HepG2 (cell line): ENCODE data around the gene EMC9. TPM values are rescaled to one million over a fixed set of nuclear protein-coding genes. Genes with fewer than 3 reads are reported as not detected.

Experiments used
- HMGA1 ChIP-seq: sonication (generic); formaldehyde crosslinking; conservative IDR thresholded peaks from 2 replicates; pipeline ENCODE4 v1.4.0; 2020; ENCODE audit warnings: missing genetic modification reagents
- IKZF1 ChIP-seq: fragments of 450-650 bp; IDR thresholded peaks from 2 replicates; pipeline ENCODE4 v1.7.1; 2016
- RORA ChIP-seq: sonication (generic); formaldehyde crosslinking; IDR thresholded peaks from 2 replicates; pipeline ENCODE4 v1.5.0; 2020; ENCODE audit warnings: mild to moderate bottlenecking, missing genetic modification reagents, moderate library complexity
- SP140L ChIP-seq: sonication (generic); formaldehyde crosslinking; IDR thresholded peaks from 2 replicates; pipeline ENCODE4 v1.4.0; 2020; ENCODE audit warnings: missing genetic modification reagents, borderline replicate concordance
- SP2 ChIP-seq: sonication (generic); formaldehyde crosslinking; IDR thresholded peaks from 2 replicates; pipeline ENCODE4 v1.5.1; 2020; ENCODE audit warnings: mild to moderate bottlenecking, missing genetic modification reagents
- polyA plus RNA-seq, 8 experiments: library from polyadenylated mRNA; depleted of rRNA in 3 of 8; stranded (reverse) in 7 of 8; unstranded in 1 of 8; fragments of >200 nt; fragmentation: Illumina TruSeq in 4 of 8; extraction: Trizol in 4 of 8; gene quantifications; 2 replicates each; pipeline versions ENCODE4 v1.2.1 to v1.2.3, GENCODE V29; 2011 to 2016; ENCODE audit warnings: low read depth in 4 of 8, missing spikeins in 1 of 8, mixed read lengths in 1 of 8; ENCODE audit not compliant: insufficient read depth in 1 of 8
- total RNA-seq, 5 experiments: library from RNA; depleted of rRNA; stranded (reverse); fragments of >200 nt; fragmentation: Illumina TruSeq; extraction: Trizol; gene quantifications; 2 replicates each; pipeline ENCODE4 v1.2.3, GENCODE V29; 2016; ENCODE audit warnings: low read depth in 1 of 5
- TF ChIP-seq, protein P1 (sequence below): sonication (generic); formaldehyde crosslinking; IDR thresholded peaks from 2 replicates; pipeline ENCODE4 v1.4.0; 2020; ENCODE audit warnings: missing genetic modification reagents, borderline replicate concordance
- TF ChIP-seq, protein P2 (sequence below): sonication (generic); formaldehyde crosslinking; IDR thresholded peaks from 2 replicates; pipeline ENCODE4; 2020; ENCODE audit warnings: missing genetic modification reagents, mild to moderate bottlenecking, borderline replicate concordance
- TF ChIP-seq, protein P3 (sequence below): sonication (generic); formaldehyde crosslinking; IDR thresholded peaks from 2 replicates; pipeline ENCODE4 v1.4.0; 2020; ENCODE audit warnings: missing genetic modification reagents
- TF ChIP-seq, protein P4 (sequence below): sonication (generic); formaldehyde crosslinking; IDR thresholded peaks from 2 replicates; pipeline ENCODE4 v1.4.0; 2020; ENCODE audit warnings: missing genetic modification reagents, mild to moderate bottlenecking, borderline replicate concordance
- TF ChIP-seq, protein P5 (sequence below): sonication (generic); formaldehyde crosslinking; IDR thresholded peaks from 2 replicates; pipeline ENCODE4 v1.8.0; 2022; ENCODE audit warnings: mild to moderate bottlenecking, missing genetic modification reagents
- TF ChIP-seq, protein P6 (sequence below): IDR thresholded peaks from 2 replicates; pipeline ENCODE4 v1.6.1; 2016; ENCODE audit warnings: missing biosample characterization, missing genetic modification reagents, low read depth

The EMC9 gene
- total and polyA plus RNA-seq, 2 of the 13 experiments (the other 11 are each of a cell fraction or from before 2014, with no cell fraction given), result 60.5 to 78.7 TPM

DNA sequence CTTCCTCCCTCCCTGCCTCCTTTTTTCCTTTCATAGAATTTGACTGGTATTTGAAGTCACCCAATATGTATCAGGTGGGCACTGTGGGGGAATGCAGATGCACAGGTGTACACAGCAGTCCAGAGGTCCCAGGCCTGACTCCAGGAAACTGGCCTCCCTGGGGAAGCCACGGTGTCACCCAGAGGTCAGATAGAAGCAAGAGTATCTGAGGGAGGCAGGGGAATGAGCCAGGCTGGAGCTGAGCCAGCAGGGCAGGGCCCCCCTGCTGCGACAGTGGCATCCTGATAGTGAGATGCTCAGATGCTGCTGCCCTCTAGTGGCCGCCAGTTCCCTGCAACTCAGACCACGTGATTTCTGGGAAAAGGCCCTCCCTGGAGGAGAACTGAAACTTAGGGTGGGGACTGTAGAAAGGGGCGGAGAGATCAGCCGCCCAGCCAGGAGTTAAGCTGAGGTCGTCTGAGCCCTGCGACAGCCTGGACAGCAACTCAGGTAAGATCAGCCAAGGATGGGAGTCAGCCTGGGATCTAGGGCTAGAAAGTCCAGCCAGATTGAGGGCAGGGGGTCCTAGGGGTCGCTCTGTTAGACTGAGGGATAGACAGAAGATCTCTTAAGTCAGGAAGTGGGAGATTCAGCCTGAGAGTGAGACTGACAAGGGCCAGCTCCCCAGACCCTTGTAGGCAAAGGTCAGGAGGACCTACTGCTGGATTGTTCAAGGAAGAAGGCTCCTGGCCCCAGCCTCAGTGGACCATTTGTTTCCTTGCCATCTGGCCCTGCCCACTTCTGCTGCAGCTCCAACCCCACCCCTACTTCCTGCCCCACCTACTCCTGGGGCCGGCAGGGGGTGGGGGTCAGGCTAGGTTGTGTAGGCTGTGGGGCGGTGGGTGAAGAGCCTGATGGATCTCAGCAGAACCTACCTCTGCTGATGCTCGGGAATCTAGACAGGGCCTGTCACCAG, 19.7 kb upstream of the EMC9 start, which contains the start of gene IRF9 (continued):
- TF ChIP-seq, protein P1, sequence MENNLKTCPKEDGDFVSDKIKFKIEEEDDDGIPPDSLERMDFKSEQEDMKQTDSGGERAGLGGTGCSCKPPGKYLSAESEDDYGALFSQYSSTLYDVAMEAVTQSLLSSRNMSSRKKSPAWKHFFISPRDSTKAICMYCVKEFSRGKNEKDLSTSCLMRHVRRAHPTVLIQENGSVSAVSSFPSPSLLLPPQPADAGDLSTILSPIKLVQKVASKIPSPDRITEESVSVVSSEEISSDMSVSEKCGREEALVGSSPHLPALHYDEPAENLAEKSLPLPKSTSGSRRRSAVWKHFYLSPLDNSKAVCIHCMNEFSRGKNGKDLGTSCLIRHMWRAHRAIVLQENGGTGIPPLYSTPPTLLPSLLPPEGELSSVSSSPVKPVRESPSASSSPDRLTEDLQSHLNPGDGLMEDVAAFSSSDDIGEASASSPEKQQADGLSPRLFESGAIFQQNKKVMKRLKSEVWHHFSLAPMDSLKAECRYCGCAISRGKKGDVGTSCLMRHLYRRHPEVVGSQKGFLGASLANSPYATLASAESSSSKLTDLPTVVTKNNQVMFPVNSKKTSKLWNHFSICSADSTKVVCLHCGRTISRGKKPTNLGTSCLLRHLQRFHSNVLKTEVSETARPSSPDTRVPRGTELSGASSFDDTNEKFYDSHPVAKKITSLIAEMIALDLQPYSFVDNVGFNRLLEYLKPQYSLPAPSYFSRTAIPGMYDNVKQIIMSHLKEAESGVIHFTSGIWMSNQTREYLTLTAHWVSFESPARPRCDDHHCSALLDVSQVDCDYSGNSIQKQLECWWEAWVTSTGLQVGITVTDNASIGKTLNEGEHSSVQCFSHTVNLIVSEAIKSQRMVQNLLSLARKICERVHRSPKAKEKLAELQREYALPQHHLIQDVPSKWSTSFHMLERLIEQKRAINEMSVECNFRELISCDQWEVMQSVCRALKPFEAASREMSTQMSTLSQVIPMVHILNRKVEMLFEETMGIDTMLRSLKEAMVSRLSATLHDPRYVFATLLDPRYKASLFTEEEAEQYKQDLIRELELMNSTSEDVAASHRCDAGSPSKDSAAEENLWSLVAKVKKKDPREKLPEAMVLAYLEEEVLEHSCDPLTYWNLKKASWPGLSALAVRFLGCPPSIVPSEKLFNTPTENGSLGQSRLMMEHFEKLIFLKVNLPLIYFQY, result peak; percentile 91
- peak; percentile 51; the same call in 1 of the 2 replicates for TF ChIP-seq SP2 (CRISPR knock-in tag)
- TF ChIP-seq, protein P2, sequence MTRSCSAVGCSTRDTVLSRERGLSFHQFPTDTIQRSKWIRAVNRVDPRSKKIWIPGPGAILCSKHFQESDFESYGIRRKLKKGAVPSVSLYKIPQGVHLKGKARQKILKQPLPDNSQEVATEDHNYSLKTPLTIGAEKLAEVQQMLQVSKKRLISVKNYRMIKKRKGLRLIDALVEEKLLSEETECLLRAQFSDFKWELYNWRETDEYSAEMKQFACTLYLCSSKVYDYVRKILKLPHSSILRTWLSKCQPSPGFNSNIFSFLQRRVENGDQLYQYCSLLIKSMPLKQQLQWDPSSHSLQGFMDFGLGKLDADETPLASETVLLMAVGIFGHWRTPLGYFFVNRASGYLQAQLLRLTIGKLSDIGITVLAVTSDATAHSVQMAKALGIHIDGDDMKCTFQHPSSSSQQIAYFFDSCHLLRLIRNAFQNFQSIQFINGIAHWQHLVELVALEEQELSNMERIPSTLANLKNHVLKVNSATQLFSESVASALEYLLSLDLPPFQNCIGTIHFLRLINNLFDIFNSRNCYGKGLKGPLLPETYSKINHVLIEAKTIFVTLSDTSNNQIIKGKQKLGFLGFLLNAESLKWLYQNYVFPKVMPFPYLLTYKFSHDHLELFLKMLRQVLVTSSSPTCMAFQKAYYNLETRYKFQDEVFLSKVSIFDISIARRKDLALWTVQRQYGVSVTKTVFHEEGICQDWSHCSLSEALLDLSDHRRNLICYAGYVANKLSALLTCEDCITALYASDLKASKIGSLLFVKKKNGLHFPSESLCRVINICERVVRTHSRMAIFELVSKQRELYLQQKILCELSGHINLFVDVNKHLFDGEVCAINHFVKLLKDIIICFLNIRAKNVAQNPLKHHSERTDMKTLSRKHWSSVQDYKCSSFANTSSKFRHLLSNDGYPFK, result peak; percentile 94; the same call in 1 of the 2 replicates
- no peak for TF ChIP-seq HMGA1
- TF ChIP-seq, protein P3, sequence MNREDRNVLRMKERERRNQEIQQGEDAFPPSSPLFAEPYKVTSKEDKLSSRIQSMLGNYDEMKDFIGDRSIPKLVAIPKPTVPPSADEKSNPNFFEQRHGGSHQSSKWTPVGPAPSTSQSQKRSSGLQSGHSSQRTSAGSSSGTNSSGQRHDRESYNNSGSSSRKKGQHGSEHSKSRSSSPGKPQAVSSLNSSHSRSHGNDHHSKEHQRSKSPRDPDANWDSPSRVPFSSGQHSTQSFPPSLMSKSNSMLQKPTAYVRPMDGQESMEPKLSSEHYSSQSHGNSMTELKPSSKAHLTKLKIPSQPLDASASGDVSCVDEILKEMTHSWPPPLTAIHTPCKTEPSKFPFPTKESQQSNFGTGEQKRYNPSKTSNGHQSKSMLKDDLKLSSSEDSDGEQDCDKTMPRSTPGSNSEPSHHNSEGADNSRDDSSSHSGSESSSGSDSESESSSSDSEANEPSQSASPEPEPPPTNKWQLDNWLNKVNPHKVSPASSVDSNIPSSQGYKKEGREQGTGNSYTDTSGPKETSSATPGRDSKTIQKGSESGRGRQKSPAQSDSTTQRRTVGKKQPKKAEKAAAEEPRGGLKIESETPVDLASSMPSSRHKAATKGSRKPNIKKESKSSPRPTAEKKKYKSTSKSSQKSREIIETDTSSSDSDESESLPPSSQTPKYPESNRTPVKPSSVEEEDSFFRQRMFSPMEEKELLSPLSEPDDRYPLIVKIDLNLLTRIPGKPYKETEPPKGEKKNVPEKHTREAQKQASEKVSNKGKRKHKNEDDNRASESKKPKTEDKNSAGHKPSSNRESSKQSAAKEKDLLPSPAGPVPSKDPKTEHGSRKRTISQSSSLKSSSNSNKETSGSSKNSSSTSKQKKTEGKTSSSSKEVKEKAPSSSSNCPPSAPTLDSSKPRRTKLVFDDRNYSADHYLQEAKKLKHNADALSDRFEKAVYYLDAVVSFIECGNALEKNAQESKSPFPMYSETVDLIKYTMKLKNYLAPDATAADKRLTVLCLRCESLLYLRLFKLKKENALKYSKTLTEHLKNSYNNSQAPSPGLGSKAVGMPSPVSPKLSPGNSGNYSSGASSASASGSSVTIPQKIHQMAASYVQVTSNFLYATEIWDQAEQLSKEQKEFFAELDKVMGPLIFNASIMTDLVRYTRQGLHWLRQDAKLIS, result no peak; the same call in 1 of the 2 replicates
- TF ChIP-seq, protein P4, sequence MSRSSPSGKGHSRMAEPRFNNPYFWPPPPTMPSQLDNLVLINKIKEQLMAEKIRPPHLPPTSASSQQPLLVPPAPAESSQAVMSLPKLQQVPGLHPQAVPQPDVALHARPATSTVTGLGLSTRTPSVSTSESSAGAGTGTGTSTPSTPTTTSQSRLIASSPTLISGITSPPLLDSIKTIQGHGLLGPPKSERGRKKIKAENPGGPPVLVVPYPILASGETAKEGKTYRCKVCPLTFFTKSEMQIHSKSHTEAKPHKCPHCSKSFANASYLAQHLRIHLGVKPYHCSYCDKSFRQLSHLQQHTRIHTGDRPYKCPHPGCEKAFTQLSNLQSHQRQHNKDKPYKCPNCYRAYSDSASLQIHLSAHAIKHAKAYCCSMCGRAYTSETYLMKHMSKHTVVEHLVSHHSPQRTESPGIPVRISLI (CRISPR knock-in tag), result peak; percentile 23; the same call in 1 of the 2 replicates
- TF ChIP-seq SP140L (CRISPR knock-in tag), result 0 out of 2 replicates have a peak, but pooled peaks have one; percentile 97
- TF ChIP-seq, protein P5, sequence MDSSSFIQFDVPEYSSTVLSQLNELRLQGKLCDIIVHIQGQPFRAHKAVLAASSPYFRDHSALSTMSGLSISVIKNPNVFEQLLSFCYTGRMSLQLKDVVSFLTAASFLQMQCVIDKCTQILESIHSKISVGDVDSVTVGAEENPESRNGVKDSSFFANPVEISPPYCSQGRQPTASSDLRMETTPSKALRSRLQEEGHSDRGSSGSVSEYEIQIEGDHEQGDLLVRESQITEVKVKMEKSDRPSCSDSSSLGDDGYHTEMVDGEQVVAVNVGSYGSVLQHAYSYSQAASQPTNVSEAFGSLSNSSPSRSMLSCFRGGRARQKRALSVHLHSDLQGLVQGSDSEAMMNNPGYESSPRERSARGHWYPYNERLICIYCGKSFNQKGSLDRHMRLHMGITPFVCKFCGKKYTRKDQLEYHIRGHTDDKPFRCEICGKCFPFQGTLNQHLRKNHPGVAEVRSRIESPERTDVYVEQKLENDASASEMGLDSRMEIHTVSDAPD, result peak; percentile 69; the same call in 1 of the 2 replicates
- TF ChIP-seq IKZF1, result no peak
- TF ChIP-seq, protein P6, sequence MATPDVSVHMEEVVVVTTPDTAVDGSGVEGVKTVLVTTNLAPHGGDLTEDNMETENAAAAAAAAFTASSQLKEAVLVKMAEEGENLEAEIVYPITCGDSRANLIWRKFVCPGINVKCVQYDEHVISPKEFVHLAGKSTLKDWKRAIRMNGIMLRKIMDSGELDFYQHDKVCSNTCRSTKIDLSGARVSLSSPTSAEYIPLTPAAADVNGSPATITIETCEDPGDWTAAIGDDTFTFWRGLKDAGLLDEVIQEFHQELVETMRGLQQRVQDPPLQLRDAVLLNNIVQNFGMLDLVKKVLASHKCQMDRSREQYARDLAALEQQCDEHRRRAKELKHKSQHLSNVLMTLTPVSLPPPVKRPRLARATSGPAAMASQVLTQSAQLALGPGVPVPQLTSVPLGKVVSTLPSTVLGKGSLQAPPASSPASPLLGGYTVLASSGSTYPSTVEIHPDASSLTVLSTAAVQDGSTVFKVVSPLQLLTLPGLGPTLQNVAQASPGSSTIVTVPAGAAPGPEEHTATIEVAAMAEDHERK (CRISPR knock-in tag), result peak; percentile 68; the same call in 1 of the 2 replicates
- TF ChIP-seq RORA (CRISPR knock-in tag), result no peak
